Nephron (organoid): ENCODE data around the gene ARHGEF37.

Experiments
- H3K27ac Mint-ChIP-seq, 3 experiments: 2 replicates each; pipeline ENCODE4 v1.8.0; 2020; ENCODE audit warnings: mixed read lengths in 3 of 3, mild to moderate bottlenecking in 2 of 3, moderate library complexity in 1 of 3
- H3K27me3 Mint-ChIP-seq: 2 replicates; pipeline ENCODE4 v1.8.0; 2021; ENCODE audit warnings: low read depth, mild to moderate bottlenecking, moderate library complexity, mixed read lengths
- H3K36me3 Mint-ChIP-seq: 2 replicates; pipeline ENCODE4 v1.8.0; 2020; ENCODE audit warnings: low read depth, mixed read lengths
- H3K4me1 Mint-ChIP-seq: 2 replicates; pipeline ENCODE4 v1.8.0; 2020; ENCODE audit warnings: mixed read lengths
- H3K4me3 Mint-ChIP-seq, 3 experiments: 2 replicates each; pipeline ENCODE4 v1.8.0; 2020; ENCODE audit warnings: mild to moderate bottlenecking in 3 of 3, mixed read lengths in 3 of 3, moderate library complexity in 2 of 3
- H3K9me3 Mint-ChIP-seq: 2 replicates; pipeline ENCODE4 v1.8.0; 2020; ENCODE audit warnings: mixed read lengths
- CTCF ChIP-seq, 3 experiments: fragments of 200-600 bp; sonication (generic); IDR thresholded peaks; one replicate each; pipeline ENCODE4 v1.5.0; 2021; ENCODE audit warnings: antibody characterized with exemption in 3 of 3; ENCODE audit not compliant: unreplicated experiment in 3 of 3

Gene ARHGEF37

GRCh38 chr5:149581931-149582768 is 852 bp downstream of the ARHGEF37 start:
- Mint-ChIP-seq H3K36me3 (no peaks in the 10 kb centered on the region), H3K4me3 (peak overlapping the region; percentile 78 to 90 (median 86)), H3K4me1 (peaks cover 52% of the 10 kb centered on the region), H3K27me3 (peaks cover 10% of the 10 kb centered on the region), H3K27ac (peak overlapping the region; percentile 93 to 95 (median 93)), H3K9me3 (no peaks in the 10 kb centered on the region)
- no peak for TF ChIP-seq CTCF (IDR thresholded peaks at IDR 0.05; ENCODE audit: unreplicated experiment in 3 of 3)

- H3K27me3 Mint-ChIP-seq = peaks cover 6% of the 10 kb centered on the region
- peaks cover 50% of the 10 kb centered on the region for H3K4me1 Mint-ChIP-seq
- no peaks in the 10 kb centered on the region for H3K36me3 Mint-ChIP-seq
- peak overlapping the region in 2 of 3 experiments; percentile 55 to 74 for H3K4me3 Mint-ChIP-seq
- no peak for TF ChIP-seq CTCF (IDR thresholded peaks at IDR 0.05; ENCODE audit: unreplicated experiment in 3 of 3)
- H3K9me3 Mint-ChIP-seq = no peaks in the 10 kb centered on the region
- H3K27ac Mint-ChIP-seq = peak overlapping the region; percentile 77 to 92 (median 91)
Observed at GRCh38 chr5:149583394-149583793, 2.1 kb downstream of the ARHGEF37 start.

- Mint-ChIP-seq H3K27ac (peak overlapping the region; percentile 86 to 92 (median 88)), H3K4me1 (peaks cover 42% of the 10 kb centered on the region), H3K27me3 (peaks cover 6% of the 10 kb centered on the region), H3K9me3 (no peaks in the 10 kb centered on the region), H3K4me3 (peak overlapping the region in 2 of 3 experiments; percentile 7 to 59), H3K36me3 (no peaks in the 10 kb centered on the region)
- no peak for TF ChIP-seq CTCF (IDR thresholded peaks at IDR 0.05; ENCODE audit: unreplicated experiment in 3 of 3)
Observed at GRCh38 chr5:149584121-149584520, 2.8 kb downstream of the ARHGEF37 start.

GRCh38 chr5:149585910-149586309 is 4.6 kb downstream of the ARHGEF37 start:
- H3K4me3 Mint-ChIP-seq = no peak overlapping the region
- no peaks in the 10 kb centered on the region for H3K9me3 Mint-ChIP-seq
- no peak for TF ChIP-seq CTCF (IDR thresholded peaks at IDR 0.05; ENCODE audit: unreplicated experiment in 3 of 3)
- no peaks in the 10 kb centered on the region for H3K36me3 Mint-ChIP-seq
- peaks cover 34% of the 10 kb centered on the region for H3K4me1 Mint-ChIP-seq
- no peak overlapping the region for H3K27ac Mint-ChIP-seq
- no peaks in the 10 kb centered on the region for H3K27me3 Mint-ChIP-seq

GRCh38 chr5:149586708-149587318 is 5.5 kb downstream of the ARHGEF37 start:
- H3K36me3 Mint-ChIP-seq = no peaks in the 10 kb centered on the region
- TF ChIP-seq CTCF (IDR thresholded peaks at IDR 0.05; ENCODE audit: unreplicated experiment in 3 of 3) = no peak
- H3K4me3 Mint-ChIP-seq = no peak overlapping the region
- H3K4me1 Mint-ChIP-seq = peaks cover 30% of the 10 kb centered on the region
- no peaks in the 10 kb centered on the region for H3K27me3 Mint-ChIP-seq
- H3K27ac Mint-ChIP-seq = peak overlapping the region in 2 of 3 experiments; percentile 20 to 36
- no peaks in the 10 kb centered on the region for H3K9me3 Mint-ChIP-seq
